Esophagus muscularis mucosa (tissue), 3 donors: ENCODE data around the gene AEBP2.
"Not testable (repeated sequence)": the region's sequence is repeated elsewhere in the genome, so short reads cannot be mapped to it uniquely, and the experiment has no call there.

Experiments used
- CTCF ChIP-seq, 3 experiments: fragments of 200-600 bp in 2 of 3; fragments of 450-650 bp in 1 of 3; sonication (generic) in 2 of 3; IDR thresholded peaks; one replicate each; pipeline ENCODE4 v1.5.1; 2017 to 2019; ENCODE audit warnings: antibody characterized with exemption in 3 of 3, mild to moderate bottlenecking in 2 of 3, moderate library complexity in 1 of 3
- EP300 ChIP-seq: sonication (generic); formaldehyde crosslinking; IDR thresholded peaks from one replicate; pipeline ENCODE4 v1.6.1; 2017; ENCODE audit warnings: antibody characterized with exemption

- TF ChIP-seq EP300; CTCF (IDR thresholded peaks at IDR 0.05): not testable (repeated sequence)
These were observed 38.5 kb upstream of the AEBP2 start for GRCh38 chr12:19400649-19401285.
